ENCODE measurements around the gene REC8. TPM values are rescaled to one million over a fixed set of nuclear protein-coding genes. Genes with fewer than 3 reads are reported as not detected.
A peak's percentile ranks its signal among the peaks of the same experiment; 100 is the strongest.

Gene REC8
- total RNA-seq, 1 donor from 2014 or later: 34.6 TPM

DNA sequence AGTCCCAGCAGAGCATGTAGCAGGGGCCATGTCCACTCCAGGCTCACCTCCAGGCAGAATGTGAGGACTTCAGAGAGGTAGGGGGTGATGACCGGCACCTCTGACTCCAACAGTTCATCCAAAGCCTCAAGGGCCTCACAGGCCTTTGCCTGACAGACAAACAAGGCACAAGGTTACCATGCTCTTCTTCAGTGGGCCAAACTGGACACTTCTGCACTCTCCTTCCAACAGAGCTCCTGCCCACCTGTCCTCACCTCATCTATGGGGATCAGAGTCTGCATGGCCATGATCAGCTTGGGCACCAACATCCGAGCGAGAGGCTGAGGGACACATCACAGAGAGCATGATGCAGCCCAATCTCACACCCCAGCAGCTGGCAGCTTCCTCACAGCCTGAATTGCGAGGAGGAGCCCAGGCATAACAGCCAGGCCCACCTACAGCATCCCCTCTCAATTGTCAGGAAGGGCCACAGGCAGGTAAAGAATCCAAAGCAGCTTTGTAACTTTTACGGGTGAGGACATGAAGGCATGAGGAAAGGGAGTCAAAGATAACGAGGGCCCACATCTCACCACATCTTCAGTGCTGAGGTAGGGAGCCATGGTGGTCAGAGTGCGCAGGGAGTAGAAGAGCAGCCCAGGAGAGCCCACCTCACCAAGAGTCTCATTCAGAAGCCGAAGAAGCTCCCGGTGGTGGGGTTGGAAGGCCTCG, 15.1 kb downstream of the REC8 start:
- Mint-ChIP-seq H3K4me3 (peak overlapping the region; percentile 88), H3K9me3 (no peaks in the 10 kb centered on the region), H3K4me1 (peaks cover 19% of the 10 kb centered on the region), H3K27ac (no peak overlapping the region), H3K27me3 (ENCODE audit: insufficient read depth, low read depth) (peaks cover 3% of the 10 kb centered on the region), H3K36me3 (peaks cover 23% of the 10 kb centered on the region)
- Histone ChIP-seq H3F3A (ENCODE audit: low read depth) (peaks cover 19% of the 10 kb centered on the region), H3K9me3 (ENCODE audit: low read depth) (no peaks in the 10 kb centered on the region), H3K4me2 (no peak overlapping the region), H3K4me1 (peaks cover 6% of the 10 kb centered on the region), H3K79me2 (ENCODE audit: low read depth) (peaks cover 15% of the 10 kb centered on the region), H3K4me3 (no peak overlapping the region), H2AFZ (replicated peaks) (no peak overlapping the region), H3K27ac (no peak overlapping the region), H3K36me3 (no peaks in the 10 kb centered on the region), H3K27me3 (no peaks in the 10 kb centered on the region), H4K20me1 (ENCODE audit: low read depth) (peaks cover 12% of the 10 kb centered on the region), H3K9ac (no peak overlapping the region)
- DNase-seq (ENCODE audit: low spot score): no peak
- TF ChIP-seq EZH2phosphoT487 (IDR thresholded peaks at IDR 0.05) (no peak), EZH2 (IDR thresholded peaks at IDR 0.05) (no peak)
- TF ChIP-seq, protein P1, sequence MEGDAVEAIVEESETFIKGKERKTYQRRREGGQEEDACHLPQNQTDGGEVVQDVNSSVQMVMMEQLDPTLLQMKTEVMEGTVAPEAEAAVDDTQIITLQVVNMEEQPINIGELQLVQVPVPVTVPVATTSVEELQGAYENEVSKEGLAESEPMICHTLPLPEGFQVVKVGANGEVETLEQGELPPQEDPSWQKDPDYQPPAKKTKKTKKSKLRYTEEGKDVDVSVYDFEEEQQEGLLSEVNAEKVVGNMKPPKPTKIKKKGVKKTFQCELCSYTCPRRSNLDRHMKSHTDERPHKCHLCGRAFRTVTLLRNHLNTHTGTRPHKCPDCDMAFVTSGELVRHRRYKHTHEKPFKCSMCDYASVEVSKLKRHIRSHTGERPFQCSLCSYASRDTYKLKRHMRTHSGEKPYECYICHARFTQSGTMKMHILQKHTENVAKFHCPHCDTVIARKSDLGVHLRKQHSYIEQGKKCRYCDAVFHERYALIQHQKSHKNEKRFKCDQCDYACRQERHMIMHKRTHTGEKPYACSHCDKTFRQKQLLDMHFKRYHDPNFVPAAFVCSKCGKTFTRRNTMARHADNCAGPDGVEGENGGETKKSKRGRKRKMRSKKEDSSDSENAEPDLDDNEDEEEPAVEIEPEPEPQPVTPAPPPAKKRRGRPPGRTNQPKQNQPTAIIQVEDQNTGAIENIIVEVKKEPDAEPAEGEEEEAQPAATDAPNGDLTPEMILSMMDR (IDR thresholded peaks at IDR 0.05): no peak

DNA sequence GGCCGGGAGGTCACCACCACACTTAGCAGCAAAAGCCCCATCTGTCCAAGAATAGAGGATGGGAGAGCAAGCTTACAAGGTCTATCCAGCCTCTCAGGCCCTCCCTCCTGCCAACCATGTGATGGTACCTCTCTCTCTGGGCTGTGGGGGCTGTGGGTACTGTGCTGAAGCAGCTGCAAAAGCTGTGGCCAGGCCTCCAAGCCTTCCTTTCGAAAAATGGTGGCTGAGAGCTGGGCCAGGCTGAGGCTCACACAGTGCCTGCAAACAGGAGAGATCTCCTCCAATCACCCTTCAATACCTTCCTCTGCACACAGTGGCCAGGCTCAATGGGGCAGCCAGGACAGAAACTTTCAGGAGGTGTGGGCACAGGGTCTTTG, 15.6 kb downstream of the REC8 start:
- DNase-seq (ENCODE audit: low spot score): no peak
- peak overlapping the region; percentile 87 for H3K4me2 ChIP-seq
- peaks cover 3% of the 10 kb centered on the region for H3K27me3 Mint-ChIP-seq (ENCODE audit: insufficient read depth, low read depth)
- TF ChIP-seq EZH2 (IDR thresholded peaks at IDR 0.05): no peak
- no peak for TF ChIP-seq EZH2phosphoT487 (IDR thresholded peaks at IDR 0.05)
- TF ChIP-seq, protein P1 (IDR thresholded peaks at IDR 0.05): no peak
- H3K4me1 Mint-ChIP-seq: peaks cover 19% of the 10 kb centered on the region
- no peaks in the 10 kb centered on the region for H3K27me3 ChIP-seq
- H3K79me2 ChIP-seq (ENCODE audit: low read depth): peaks cover 15% of the 10 kb centered on the region
- H3K36me3 Mint-ChIP-seq: peaks cover 24% of the 10 kb centered on the region
- peak overlapping the region; percentile 40 for H3K9ac ChIP-seq
- peak overlapping the region; percentile 88 for H3K4me3 Mint-ChIP-seq
- peaks cover 12% of the 10 kb centered on the region for H4K20me1 ChIP-seq (ENCODE audit: low read depth)
- H3K36me3 ChIP-seq: no peaks in the 10 kb centered on the region
- H3K27ac Mint-ChIP-seq: no peak overlapping the region
- no peaks in the 10 kb centered on the region for H3K9me3 ChIP-seq (ENCODE audit: low read depth)
- H3K9me3 Mint-ChIP-seq: no peaks in the 10 kb centered on the region
- peaks cover 6% of the 10 kb centered on the region for H3K4me1 ChIP-seq
- no peak overlapping the region for H3K27ac ChIP-seq
- no peak overlapping the region for H2AFZ ChIP-seq (replicated peaks)
- peaks cover 19% of the 10 kb centered on the region for H3F3A ChIP-seq (ENCODE audit: low read depth)
- H3K4me3 ChIP-seq: peak overlapping the region; percentile 65

DNA sequence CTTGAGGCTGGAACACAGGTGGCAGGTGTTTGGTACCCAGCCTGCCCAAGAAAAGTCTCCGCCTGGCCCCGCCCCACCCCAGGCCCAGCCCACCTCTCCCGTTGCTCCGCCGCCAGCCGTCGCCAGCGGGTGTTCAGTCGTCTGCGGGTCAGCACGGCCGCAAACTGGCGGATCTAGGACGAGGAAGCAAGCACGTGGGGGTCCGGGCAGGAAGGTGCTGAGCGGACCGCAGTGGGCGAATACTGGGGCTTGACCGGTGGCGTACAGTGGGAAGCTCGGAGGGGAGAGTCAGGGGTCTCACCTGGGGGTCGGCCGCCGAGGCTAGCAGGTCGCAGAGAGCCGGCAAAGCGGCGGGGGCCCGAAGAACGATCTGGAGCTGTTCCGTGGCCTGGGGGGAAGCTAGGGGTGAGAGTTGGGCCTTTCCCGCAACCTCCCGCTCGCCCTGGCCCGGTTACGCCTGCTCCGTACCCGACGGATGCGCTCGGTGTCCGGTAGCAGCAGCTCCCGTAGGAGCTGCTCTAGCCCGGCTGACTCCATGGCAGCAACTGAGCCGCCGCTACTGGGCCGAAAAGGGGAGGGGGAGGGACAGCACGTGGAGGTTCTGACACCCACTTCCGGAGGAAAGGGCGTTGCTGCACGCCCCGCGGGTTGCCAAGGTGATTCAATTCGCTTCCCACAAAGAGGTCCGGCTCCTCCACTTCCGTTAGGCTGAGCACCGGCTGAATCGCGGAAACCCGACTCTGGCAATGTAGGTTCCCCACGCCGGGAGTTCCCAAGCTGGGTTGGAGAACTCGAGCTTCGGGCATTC, 16.6 kb downstream of the REC8 start, which contains the start of gene IPO4:
TSS of gene IPO4 (minus strand) at position 566 of the 808 bp plus-strand sequence. CDS start at position 537, 29 bp downstream.
- DNase-seq (ENCODE audit: low spot score): peak; percentile 99
- peaks cover 4% of the 10 kb centered on the region for H3K27me3 Mint-ChIP-seq (ENCODE audit: insufficient read depth, low read depth)
- Histone ChIP-seq H3K27me3 (no peaks in the 10 kb centered on the region), H2AFZ (replicated peaks) (peak within 1 kb of the TSS; percentile 20), H3K4me1 (peaks cover 6% of the 10 kb centered on the region), H3K79me2 (ENCODE audit: low read depth) (peaks cover 15% of the 10 kb centered on the region), H3K36me3 (no peaks in the 10 kb centered on the region), H4K20me1 (ENCODE audit: low read depth) (peaks cover 12% of the 10 kb centered on the region), H3K9ac (peak within 1 kb of the TSS; percentile 40), H3K9me3 (ENCODE audit: low read depth) (no peaks in the 10 kb centered on the region), H3K4me2 (peak within 1 kb of the TSS; percentile 87), H3K4me3 (peak within 1 kb of the TSS; percentile 65), H3F3A (ENCODE audit: low read depth) (peaks cover 19% of the 10 kb centered on the region), H3K27ac (no peak within 1 kb of the TSS)
- H3K4me3 Mint-ChIP-seq: peak within 1 kb of the TSS; percentile 88
- H3K36me3 Mint-ChIP-seq: peaks cover 26% of the 10 kb centered on the region
- peaks cover 19% of the 10 kb centered on the region for H3K4me1 Mint-ChIP-seq
- H3K9me3 Mint-ChIP-seq: no peaks in the 10 kb centered on the region
- TF ChIP-seq, protein P1 (IDR thresholded peaks at IDR 0.05): no peak
- no peak for TF ChIP-seq EZH2 (IDR thresholded peaks at IDR 0.05)
- no peak for TF ChIP-seq EZH2phosphoT487 (IDR thresholded peaks at IDR 0.05)
- peak within 1 kb of the TSS; percentile 76 for H3K27ac Mint-ChIP-seq

All from neural progenitor cell (in vitro differentiated cells).